ENCODE data around the gene NT5C.

- no peak for TF ChIP-seq POLR2A (IDR thresholded peaks at IDR 0.05)
- TF ChIP-seq CTCF (IDR thresholded peaks at IDR 0.05), result no peak
Measured at GRCh38 chr17:75147878-75148546, 16.5 kb upstream of the NT5C start.
